Motor neuron (in vitro differentiated cells): ENCODE measurements around the gene STARD9. TPM values are rescaled to one million over a fixed set of nuclear protein-coding genes. Genes with fewer than 3 reads are reported as not detected.
"Not testable (repeated sequence)": the region's sequence is repeated elsewhere in the genome, so short reads cannot be mapped to it uniquely, and the experiment has no call there.

Experiments used
- ATAC-seq, 8 experiments: fragments of 200-7000 bp; cut with Tn5 transposase; replicated peaks in 6 of 8; 2 replicates each; pipeline ENCODE4 v1.8.0; 2021; ENCODE audit warnings: mild to moderate bottlenecking in 8 of 8, moderate library complexity in 8 of 8
- H3K27ac ChIP-seq, 2 donors: fragments of 250-450 bp; sonication (Bioruptor Pico); 2 replicates each; pipeline ENCODE4 v1.9.0; 2021; ENCODE audit warnings: antibody characterized with exemption in 2 of 2, mild to moderate bottlenecking in 2 of 2, moderate library complexity in 1 of 2
- H3K4me1 ChIP-seq, 2 donors: fragments of 250-450 bp; sonication (Bioruptor Pico); replicated peaks in 1 of 2; 2 replicates each; pipeline ENCODE4 v1.6.1; 2021; ENCODE audit warnings: antibody characterized with exemption in 2 of 2, mild to moderate bottlenecking in 2 of 2, moderate library complexity in 1 of 2
- H3K4me3 ChIP-seq, 5 donors: fragments of 250-450 bp; sonication (Bioruptor Pico); 2 replicates each; pipeline ENCODE4 v1.9.0; 2021; ENCODE audit warnings: antibody characterized with exemption in 5 of 5, mild to moderate bottlenecking in 5 of 5, moderate library complexity in 4 of 5
- WGBS, 10 experiments: fragments of 450-650 bp; shearing (Covaris generic); methylation state at CpG; one replicate each; pipeline ENCODE4 v1.0.0; 2022; 5-methylcytosine and 5-hydroxymethylcytosine counted together
- in situ Hi-C, 9 experiments: fragments of 400-800 bp; cut with MboI; loops; one replicate each; pipeline ENCODE4 v1.15.0; 2021; ENCODE audit warnings: low sequenced_read_pairs in 9 of 9, low pct_unique_long_range_greater_than_20kb in 2 of 9; ENCODE audit not compliant: unreplicated experiment in 9 of 9
- total RNA-seq, 8 experiments: library from RNA; unstranded; fragments of 300-600 nt; gene quantifications; 2 replicates each; pipeline versions ENCODE4 v1.2.3 to v1.2.4, GENCODE V29; 2022

Gene STARD9
- 10 to 100 TPM in 3 of 8 experiments, 1 to 10 TPM in 5; 1.6 to 14.3 (median 8.9) TPM for total RNA-seq

GRCh38 chr15:42575188-42576039, at the start of gene STARD9:
TSS of gene STARD9 (plus strand) at chr15:42575606. CDS start at chr15:42575716, 110 bp downstream.
- peak within 1 kb of the TSS; percentile 61 to 83 (median 73) for H3K4me3 ChIP-seq
- ATAC-seq, result peak; percentile 90 to 96 (median 94)
- peak within 1 kb of the TSS; percentile 23 to 75 for H3K27ac ChIP-seq
- WGBS, 10 experiments, result 0 to 2% (median 1%) methylated on average over 3 to 14 of the region's 95 CpGs; no CpG with 5 or more reads in 7 of the 10 experiments
- in situ Hi-C loops, result no loop called here
- peaks cover 5 to 10% of the 10 kb centered on the region in 2 donors for H3K4me1 ChIP-seq

- no peak overlapping the region for H3K4me3 ChIP-seq
- peak in 3 of 8 experiments; percentile 57 to 93 (median 89) for ATAC-seq
- in situ Hi-C loops, result no loop called here
- H3K4me1 ChIP-seq, result no peaks in the 10 kb centered on the region
- H3K27ac ChIP-seq, result no peak overlapping the region
- 0 to 100% (median 80%) methylated on average over 1 to 3 of the region's 3 CpGs; no CpG with 5 or more reads in 1 of the 10 experiments for WGBS, 10 experiments
Measured at GRCh38 chr15:42528970-42529369, 46.4 kb upstream of the STARD9 start.

GRCh38 chr15:42533246-42533645, 42.2 kb upstream of the STARD9 start:
- peak in 2 of 8 experiments; percentile 56 to 57 for ATAC-seq
- WGBS, 10 experiments, result 0 to 88% (median 60%) methylated on average over 1 of the region's 1 CpG; no CpG with 5 or more reads in 3 of the 10 experiments
- no peak overlapping the region for H3K4me3 ChIP-seq
- H3K27ac ChIP-seq, result no peak overlapping the region
- in situ Hi-C loops, result no loop called here
- no peaks in the 10 kb centered on the region for H3K4me1 ChIP-seq

- H3K27ac ChIP-seq, result no peak overlapping the region
- no peak overlapping the region for H3K4me3 ChIP-seq
- H3K4me1 ChIP-seq, result peaks cover 12 to 17% of the 10 kb centered on the region in 2 donors
- WGBS, 10 experiments, result 79 to 100% (median 96%) methylated on average over 2 to 4 of the region's 4 CpGs; no CpG with 5 or more reads in 1 of the 10 experiments
- no peak for ATAC-seq
- in situ Hi-C loops, result no loop called here
Measured at GRCh38 chr15:42544853-42545629, 30.4 kb upstream of the STARD9 start.

GRCh38 chr15:42547918-42548248, 27.5 kb upstream of the STARD9 start:
- H3K27ac ChIP-seq, result peak overlapping the region in 1 of 2 donors; percentile 86

GRCh38 chr15:42548249-42549031, 27.0 kb upstream of the STARD9 start, which contains the start of the genes HAUS2 and LRRC57:
TSS of gene HAUS2 (plus strand) at chr15:42548838. CDS start at chr15:42548873, 35 bp downstream.
TSS of gene LRRC57 (minus strand) at chr15:42548793. CDS start at chr15:42548434, 359 bp downstream.
- peaks cover 12 to 21% of the 10 kb centered on the region in 2 donors for H3K4me1 ChIP-seq
- 0 to 7% (median 1%) methylated on average over 3 to 28 of the region's 71 CpGs; no CpG with 5 or more reads in 2 of the 10 experiments for WGBS, 10 experiments
- peak within 1 kb of the TSS; percentile 57 to 86 for H3K27ac ChIP-seq
- in situ Hi-C loops, result no loop called here
- peak within 1 kb of the TSS; percentile 59 to 94 (median 89) for H3K4me3 ChIP-seq
- peak; percentile 89 to 96 (median 95) for ATAC-seq

More at GRCh38 chr15:42547918-42548248, 27.5 kb upstream of the STARD9 start:
- peak in 5 of 8 experiments; percentile 3 to 31 (median 19) for ATAC-seq
- in situ Hi-C loops, result no loop called here
- peak overlapping the region; percentile 59 to 94 (median 89) for H3K4me3 ChIP-seq
- peaks cover 12 to 21% of the 10 kb centered on the region in 2 donors for H3K4me1 ChIP-seq
- 0 to 20% (median 2%) methylated on average over 2 to 8 of the region's 9 CpGs; no CpG with 5 or more reads in 3 of the 10 experiments for WGBS, 10 experiments

- in situ Hi-C loops, result no loop called here
- 0 to 1% (median 0%) methylated on average over 4 to 15 of the region's 15 CpGs; no CpG with 5 or more reads in 3 of the 10 experiments for WGBS, 10 experiments
- peaks cover 12 to 21% of the 10 kb centered on the region in 2 donors for H3K4me1 ChIP-seq
- ATAC-seq, result peak; percentile 27 to 73 (median 62)
- peak overlapping the region; percentile 59 to 94 (median 89) for H3K4me3 ChIP-seq
- H3K27ac ChIP-seq, result peak overlapping the region; percentile 57 to 86
Measured at GRCh38 chr15:42549032-42549491, 26.3 kb upstream of the STARD9 start.

- Histone ChIP-seq H3K4me1 (peaks cover 12 to 21% of the 10 kb centered on the region in 2 donors), H3K27ac (no peak overlapping the region), H3K4me3 (peak overlapping the region; percentile 59 to 94 (median 89))
- 8 to 89% (median 76%) methylated on average over 1 to 12 of the region's 12 CpGs for WGBS, 10 experiments
- no peak for ATAC-seq
- in situ Hi-C loops, result no loop called here
Measured at GRCh38 chr15:42549741-42550392, 25.5 kb upstream of the STARD9 start.

GRCh38 chr15:42553554-42553953, 21.9 kb upstream of the STARD9 start:
- 83 to 100% (median 100%) methylated on average over 1 of the region's 1 CpG; no CpG with 5 or more reads in 2 of the 10 experiments for WGBS, 10 experiments
- no peak overlapping the region for H3K27ac ChIP-seq
- in situ Hi-C loops, result no loop called here

GRCh38 chr15:42556550-42557207, 18.7 kb upstream of the STARD9 start:
- in situ Hi-C loops, H3K4me3 ChIP-seq, ATAC-seq, H3K4me1 ChIP-seq, H3K27ac ChIP-seq: not testable (repeated sequence)
- 90 to 100% (median 96%) methylated on average over 1 to 10 of the region's 12 CpGs; no CpG with 5 or more reads in 3 of the 10 experiments for WGBS, 10 experiments

More at GRCh38 chr15:42553554-42553953, 21.9 kb upstream of the STARD9 start:
- H3K4me3 ChIP-seq, result no peak overlapping the region
- no peak for ATAC-seq
- H3K4me1 ChIP-seq, result peaks cover 3 to 8% of the 10 kb centered on the region in 2 donors

- in situ Hi-C loops, result no loop called here
- Histone ChIP-seq H3K4me3 (no peak overlapping the region), H3K4me1 (no peaks in the 10 kb centered on the region), H3K27ac (no peak overlapping the region)
- 80 to 100% (median 91%) methylated on average over 1 to 3 of the region's 3 CpGs; no CpG with 5 or more reads in 4 of the 10 experiments for WGBS, 10 experiments
- ATAC-seq, result no peak
Measured at GRCh38 chr15:42558739-42559138, 16.7 kb upstream of the STARD9 start.
